Measurements from ENCODE around the gene HIPK4. TPM values are rescaled to one million over a fixed set of nuclear protein-coding genes. Genes with fewer than 3 reads are reported as not detected.

The HIPK4 gene, protein sequence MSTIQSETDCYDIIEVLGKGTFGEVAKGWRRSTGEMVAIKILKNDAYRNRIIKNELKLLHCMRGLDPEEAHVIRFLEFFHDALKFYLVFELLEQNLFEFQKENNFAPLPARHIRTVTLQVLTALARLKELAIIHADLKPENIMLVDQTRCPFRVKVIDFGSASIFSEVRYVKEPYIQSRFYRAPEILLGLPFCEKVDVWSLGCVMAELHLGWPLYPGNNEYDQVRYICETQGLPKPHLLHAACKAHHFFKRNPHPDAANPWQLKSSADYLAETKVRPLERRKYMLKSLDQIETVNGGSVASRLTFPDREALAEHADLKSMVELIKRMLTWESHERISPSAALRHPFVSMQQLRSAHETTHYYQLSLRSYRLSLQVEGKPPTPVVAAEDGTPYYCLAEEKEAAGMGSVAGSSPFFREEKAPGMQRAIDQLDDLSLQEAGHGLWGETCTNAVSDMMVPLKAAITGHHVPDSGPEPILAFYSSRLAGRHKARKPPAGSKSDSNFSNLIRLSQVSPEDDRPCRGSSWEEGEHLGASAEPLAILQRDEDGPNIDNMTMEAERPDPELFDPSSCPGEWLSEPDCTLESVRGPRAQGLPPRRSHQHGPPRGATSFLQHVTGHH
- 0.19 TPM in 1 of 2 replicates, not detected in the other for total RNA-seq (2014; rRNA removed; shearing (Covaris generic))

DNA sequence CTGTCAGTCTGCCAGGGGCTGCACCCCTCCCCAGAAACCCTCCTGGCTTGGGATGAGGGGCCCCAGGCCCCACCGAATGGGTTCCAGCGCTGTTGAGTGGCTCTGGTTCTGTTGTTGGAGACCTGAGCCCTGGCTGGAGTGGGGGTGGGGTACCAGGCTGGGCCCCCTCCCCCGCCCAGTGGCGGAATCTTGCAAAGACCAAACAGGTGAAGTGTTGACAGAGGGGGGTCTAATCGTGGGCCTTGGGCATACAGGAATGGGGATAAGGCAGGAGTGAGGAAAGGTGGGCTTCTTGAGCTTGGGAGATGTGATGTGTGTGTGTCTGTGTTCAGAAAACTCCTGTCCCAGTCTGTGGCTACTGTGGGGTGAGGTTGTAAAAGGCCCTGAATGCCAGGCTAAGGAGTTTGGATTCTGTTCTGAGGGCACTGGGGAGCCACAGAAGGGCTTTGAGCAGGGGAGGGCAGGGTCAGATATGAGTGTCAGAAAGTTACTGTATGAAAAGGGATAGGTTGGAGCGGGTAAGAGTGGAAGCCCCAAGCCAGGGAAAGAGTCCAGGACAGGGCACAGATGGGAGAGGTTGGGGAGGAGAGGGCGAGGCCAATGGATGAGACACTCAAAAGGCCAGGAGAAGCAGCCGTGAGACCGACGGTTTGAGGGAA, at the start of gene HIPK4:
HIPK4 (minus strand) TSS at position 98 of the 659 bp plus-strand sequence. CDS start 279 bp downstream, outside the sequence.

DNA sequence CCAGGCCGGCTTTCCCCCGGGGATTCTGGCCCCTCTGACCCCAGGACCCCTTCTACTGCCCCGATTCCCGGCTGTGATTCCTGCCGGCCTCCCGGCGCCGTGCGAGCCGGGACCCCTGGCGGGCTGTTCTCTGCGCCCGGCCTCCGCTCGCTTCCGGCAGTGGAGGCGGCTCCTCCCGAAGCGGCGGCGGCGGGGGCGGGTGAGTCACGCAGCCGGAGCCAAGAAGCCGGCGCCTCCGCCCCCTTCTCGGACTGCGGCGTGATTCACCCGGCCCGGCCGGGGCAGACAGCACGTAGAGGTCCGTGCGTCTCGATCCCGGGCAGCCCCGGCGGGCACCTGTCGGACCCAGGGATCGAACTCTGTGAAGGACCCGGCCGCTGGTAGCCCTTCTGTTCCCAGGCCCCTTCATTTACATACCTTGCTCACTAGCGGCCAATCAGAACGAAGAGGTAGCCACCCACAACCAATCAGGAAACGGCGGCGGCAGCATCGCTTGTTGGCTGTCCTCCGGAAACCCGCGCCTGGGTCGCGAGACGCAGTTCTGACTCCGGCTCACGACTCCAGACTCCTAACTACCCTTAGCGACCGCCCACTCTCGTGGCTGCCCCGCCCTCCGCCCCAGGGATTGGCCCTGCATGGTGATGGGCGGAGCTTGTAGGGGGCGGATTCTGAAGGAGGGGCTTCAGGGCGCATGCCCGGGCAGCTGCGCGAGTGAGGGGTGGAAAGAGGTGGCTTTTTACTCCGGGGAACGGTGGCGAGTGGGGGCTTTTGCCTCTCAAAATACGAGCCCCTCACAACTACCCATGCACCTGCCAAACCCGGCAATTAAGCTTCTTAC, 35.7 kb upstream of the HIPK4 start, which contains the start of gene SERTAD1:
SERTAD1 (minus strand) TSS at position 543 of the 838 bp plus-strand sequence. CDS start 2,446 bp downstream, outside the sequence.

DNA sequence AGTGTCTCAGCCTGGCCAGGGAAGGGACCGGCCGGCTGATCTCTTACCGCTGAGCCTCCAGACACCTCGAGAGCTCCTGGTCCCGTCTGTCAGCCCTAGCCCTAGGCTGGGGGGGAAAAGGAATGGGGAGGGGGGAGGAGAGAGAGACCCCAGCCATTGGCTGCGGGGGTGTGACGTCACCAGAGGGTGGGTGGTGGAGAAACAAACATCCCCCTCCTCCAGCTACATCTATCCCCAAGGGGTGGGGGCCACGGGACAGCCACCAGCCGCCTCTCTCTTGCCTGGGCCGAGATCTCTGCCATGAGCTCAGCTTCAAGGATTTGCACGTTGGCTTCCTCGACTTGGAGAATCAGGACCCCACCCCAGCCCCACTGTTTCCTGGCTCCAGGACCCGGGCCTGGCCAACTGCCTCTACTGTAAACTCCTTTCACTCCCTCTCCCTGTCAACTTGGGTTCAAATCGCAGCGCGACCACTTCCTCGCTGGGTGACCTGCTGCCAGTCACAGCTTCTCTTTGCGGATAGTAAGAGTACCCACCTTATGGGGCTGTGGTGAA, 23.4 kb upstream of the HIPK4 start, which contains the start of gene PRX:
PRX (minus strand) TSS at position 88 of the 555 bp plus-strand sequence. CDS start 5,446 bp downstream, outside the sequence.

DNA sequence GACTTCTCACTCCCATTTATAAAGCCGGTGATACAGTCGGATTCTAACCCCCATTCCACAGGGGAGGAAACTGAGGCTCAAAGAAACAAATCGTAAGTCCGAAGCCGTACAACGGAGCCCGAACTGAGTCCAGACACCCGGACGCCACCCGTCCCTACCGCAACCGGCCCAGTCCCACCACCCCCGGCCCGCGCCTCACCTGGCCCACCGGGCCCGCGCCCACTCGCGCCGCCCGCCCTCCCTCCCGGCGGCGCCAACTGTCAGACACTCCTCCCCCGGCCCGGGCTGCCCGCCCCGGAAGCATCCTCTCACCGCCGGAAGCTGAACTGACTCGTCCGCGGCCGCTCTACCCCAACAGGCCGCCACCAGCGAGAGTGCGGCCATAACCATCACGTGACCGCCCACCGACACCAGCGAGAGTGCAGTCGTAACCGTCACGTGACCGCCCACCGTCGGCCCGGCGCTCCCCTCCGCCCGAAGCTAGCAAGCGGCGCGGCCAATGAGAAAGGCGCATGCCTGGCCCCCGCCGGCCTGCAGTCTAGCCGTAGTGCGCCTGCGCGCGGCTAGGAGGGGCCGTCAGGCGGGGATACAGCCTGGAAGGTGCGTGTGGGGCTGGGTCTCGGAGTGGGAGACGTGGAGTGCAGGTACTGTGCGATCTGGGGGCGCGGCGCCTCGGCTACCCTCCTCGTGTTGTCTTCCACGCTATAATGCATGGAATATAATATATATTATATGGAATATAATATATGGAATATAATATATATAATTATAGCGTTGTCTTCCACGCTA, 41.7 kb downstream of the HIPK4 start, which contains the start of the genes C19orf47 and PLD3:
C19orf47 (minus strand) TSS at position 273 of the 789 bp plus-strand sequence. CDS start 6,540 bp downstream, outside the sequence.
PLD3 (plus strand) TSS at position 571 of the 789 bp plus-strand sequence. CDS start 17,789 bp downstream, outside the sequence.

Small RNA genes within 50 kb of the gene (small RNA-seq; reads per million reads assigned to genes)
- gene MIR6796 (not detected), gene RF00019 (not detected)

Other genes with a start within 250 kb of the HIPK4 start
- 15.7 and 19.6 TPM in 2 replicates for gene MAP3K10, start 198.8 kb downstream of the HIPK4 start, total RNA-seq (2014; rRNA removed; shearing (Covaris generic))
- 0.27 and 0.72 TPM in 2 replicates for gene TTC9B, start 171.8 kb downstream of the HIPK4 start, total RNA-seq (2014; rRNA removed; shearing (Covaris generic))
- gene CCNP, start 163.5 kb downstream of the HIPK4 start, total RNA-seq (2014; rRNA removed; shearing (Covaris generic)): not detected in 2 replicates
- 99.1 and 100 TPM in 2 replicates for gene AKT2, start 104.8 kb downstream of the HIPK4 start, total RNA-seq (2014; rRNA removed; shearing (Covaris generic))
- 15.9 and 19.0 TPM in 2 replicates for gene C19orf47, start 41.8 kb downstream of the HIPK4 start, total RNA-seq (2014; rRNA removed; shearing (Covaris generic))
- gene PLD3, start 41.5 kb downstream of the HIPK4 start, total RNA-seq (2014; rRNA removed; shearing (Covaris generic)): 127 and 131 TPM in 2 replicates
- 1.2 and 1.7 TPM in 2 replicates for gene PRX, start 23.2 kb upstream of the HIPK4 start, total RNA-seq (2014; rRNA removed; shearing (Covaris generic))
- 23.8 and 25.6 TPM in 2 replicates for gene SERTAD1, start 35.8 kb upstream of the HIPK4 start, total RNA-seq (2014; rRNA removed; shearing (Covaris generic))
- 4.0 and 5.6 TPM in 2 replicates for gene SERTAD3, start 54.2 kb upstream of the HIPK4 start, total RNA-seq (2014; rRNA removed; shearing (Covaris generic))
- gene BLVRB, start 75.6 kb upstream of the HIPK4 start, total RNA-seq (2014; rRNA removed; shearing (Covaris generic)): 41.0 and 52.6 TPM in 2 replicates
- gene SPTBN4, start 76.8 kb upstream of the HIPK4 start, total RNA-seq (2014; rRNA removed; shearing (Covaris generic)): 0.27 and 0.75 TPM in 2 replicates
- gene SHKBP1, start 186.7 kb upstream of the HIPK4 start, total RNA-seq (2014; rRNA removed; shearing (Covaris generic)): 23.2 and 32.5 TPM in 2 replicates
- 50.1 and 53.4 TPM in 2 replicates for gene LTBP4, start 211.2 kb upstream of the HIPK4 start, total RNA-seq (2014; rRNA removed; shearing (Covaris generic))

All from A375 (cell line).